Measurements from ENCODE around the gene UMODL1.
"Not testable (repeated sequence)": the region's sequence is repeated elsewhere in the genome, so short reads cannot be mapped to it uniquely, and the experiment has no call there.

The UMODL1 gene

GRCh38 chr21:42163511-42163863 is 92.4 kb downstream of the UMODL1 start:
- no peak for DNase-seq (ENCODE audit: low read depth)

GRCh38 chr21:42164064-42164789 is 93.1 kb downstream of the UMODL1 start:
- no peak for DNase-seq (ENCODE audit: low read depth)

GRCh38 chr21:42164818-42165217 is 93.7 kb downstream of the UMODL1 start:
- no peak for DNase-seq (ENCODE audit: low read depth)

GRCh38 chr21:42165901-42166300 is 94.8 kb downstream of the UMODL1 start:
- no peak for DNase-seq (ENCODE audit: low read depth)

GRCh38 chr21:42169758-42170157 is 98.6 kb downstream of the UMODL1 start:
- DNase-seq (ENCODE audit: low read depth): no peak

- no peak for DNase-seq (ENCODE audit: low read depth)
Measured at GRCh38 chr21:42171091-42172053, 100.3 kb downstream of the UMODL1 start.

GRCh38 chr21:42172596-42173483 is 101.7 kb downstream of the UMODL1 start:
- no peak for DNase-seq (ENCODE audit: low read depth)

GRCh38 chr21:42174173-42174572 is 103.1 kb downstream of the UMODL1 start:
- no peak for DNase-seq (ENCODE audit: low read depth)

GRCh38 chr21:42175110-42175710 is 104.1 kb downstream of the UMODL1 start:
- DNase-seq (ENCODE audit: low read depth): no peak

- no peak for DNase-seq (ENCODE audit: low read depth)
Measured at GRCh38 chr21:42176859-42177258, 105.7 kb downstream of the UMODL1 start.

GRCh38 chr21:42179316-42179715 is 108.2 kb downstream of the UMODL1 start:
- DNase-seq (ENCODE audit: low read depth): no peak

GRCh38 chr21:42180001-42180400 is 108.9 kb downstream of the UMODL1 start:
- not testable (repeated sequence) for DNase-seq (ENCODE audit: low read depth)

GRCh38 chr21:42182713-42183371 is 111.7 kb downstream of the UMODL1 start:
- no peak for DNase-seq (ENCODE audit: low read depth)

- DNase-seq (ENCODE audit: low read depth): no peak
Measured at GRCh38 chr21:42183374-42184266, 112.5 kb downstream of the UMODL1 start.

GRCh38 chr21:42186591-42186990 is 115.5 kb downstream of the UMODL1 start:
- DNase-seq (ENCODE audit: low read depth): no peak

GRCh38 chr21:42187976-42188653 is 117.0 kb downstream of the UMODL1 start:
- peak; percentile 41 for DNase-seq (ENCODE audit: low read depth)

- DNase-seq (ENCODE audit: low read depth): no peak
Measured at GRCh38 chr21:42188663-42189062, 117.5 kb downstream of the UMODL1 start.

GRCh38 chr21:42189431-42189830 is 118.3 kb downstream of the UMODL1 start:
- DNase-seq (ENCODE audit: low read depth): no peak

GRCh38 chr21:42189860-42190485 is 118.9 kb downstream of the UMODL1 start:
- DNase-seq (ENCODE audit: low read depth): no peak

Data from CMK (cell line).